ENCODE data around the gene CCDC149.

The CCDC149 gene

GRCh38 chr4:24800325-24800895, 112.4 kb downstream of the CCDC149 start:
- Histone ChIP-seq H3K27me3 (no peaks in the 10 kb centered on the region), H3K9me3 (no peaks in the 10 kb centered on the region)
- DNase-seq, result no peak

GRCh38 chr4:24799544-24800324, 113.1 kb downstream of the CCDC149 start:
- DNase-seq, result no peak
- no peaks in the 10 kb centered on the region for H3K4me1 ChIP-seq
- no peak for TF ChIP-seq CTCF (IDR thresholded peaks at IDR 0.05; ENCODE audit: low read depth, low read length)
- no peaks in the 10 kb centered on the region for H3K36me3 ChIP-seq
- H3K4me3 ChIP-seq (ENCODE audit: low read depth, low read length), result no peak overlapping the region
- no peaks in the 10 kb centered on the region for H3K27me3 ChIP-seq
- no peaks in the 10 kb centered on the region for H3K9me3 ChIP-seq

More at GRCh38 chr4:24800325-24800895, 112.4 kb downstream of the CCDC149 start:
- Histone ChIP-seq H3K36me3 (no peaks in the 10 kb centered on the region), H3K4me3 (ENCODE audit: low read depth, low read length) (no peak overlapping the region), H3K4me1 (no peaks in the 10 kb centered on the region)
- TF ChIP-seq CTCF (IDR thresholded peaks at IDR 0.05; ENCODE audit: low read depth, low read length), result no peak

- H3K9me3 ChIP-seq, result no peaks in the 10 kb centered on the region
- DNase-seq, result no peak
- H3K27me3 ChIP-seq, result no peaks in the 10 kb centered on the region
- no peaks in the 10 kb centered on the region for H3K4me1 ChIP-seq
- no peak for TF ChIP-seq CTCF (IDR thresholded peaks at IDR 0.05; ENCODE audit: low read depth, low read length)
- H3K4me3 ChIP-seq (ENCODE audit: low read depth, low read length), result no peak overlapping the region
- H3K36me3 ChIP-seq, result no peaks in the 10 kb centered on the region
Measured at GRCh38 chr4:24799196-24799543, 113.7 kb downstream of the CCDC149 start.

- Histone ChIP-seq H3K9me3 (no peaks in the 10 kb centered on the region), H3K4me3 (ENCODE audit: low read depth, low read length) (no peak overlapping the region), H3K27me3 (no peaks in the 10 kb centered on the region), H3K36me3 (no peaks in the 10 kb centered on the region), H3K4me1 (no peaks in the 10 kb centered on the region)
- TF ChIP-seq CTCF (IDR thresholded peaks at IDR 0.05; ENCODE audit: low read depth, low read length), result no peak
- DNase-seq, result no peak
Measured at GRCh38 chr4:24798036-24798610, 114.7 kb downstream of the CCDC149 start.

GRCh38 chr4:24796620-24797019, 116.2 kb downstream of the CCDC149 start:
- DNase-seq, result no peak
- no peak for TF ChIP-seq CTCF (IDR thresholded peaks at IDR 0.05; ENCODE audit: low read depth, low read length)
- Histone ChIP-seq H3K4me3 (ENCODE audit: low read depth, low read length) (no peak overlapping the region), H3K4me1 (no peaks in the 10 kb centered on the region), H3K27me3 (no peaks in the 10 kb centered on the region), H3K9me3 (no peaks in the 10 kb centered on the region), H3K36me3 (no peaks in the 10 kb centered on the region)
